ENCODE data around the gene EGR1.
"Not testable (repeated sequence)": the region's sequence is repeated elsewhere in the genome, so short reads cannot be mapped to it uniquely, and the experiment has no call there.

EGR1 gene

GRCh38 chr5:138506370-138507306 is 41.4 kb downstream of the EGR1 start:
- no peak for DNase-seq (ENCODE audit: low read depth in 1 of 2, low spot score in 1 of 2)

DNA sequence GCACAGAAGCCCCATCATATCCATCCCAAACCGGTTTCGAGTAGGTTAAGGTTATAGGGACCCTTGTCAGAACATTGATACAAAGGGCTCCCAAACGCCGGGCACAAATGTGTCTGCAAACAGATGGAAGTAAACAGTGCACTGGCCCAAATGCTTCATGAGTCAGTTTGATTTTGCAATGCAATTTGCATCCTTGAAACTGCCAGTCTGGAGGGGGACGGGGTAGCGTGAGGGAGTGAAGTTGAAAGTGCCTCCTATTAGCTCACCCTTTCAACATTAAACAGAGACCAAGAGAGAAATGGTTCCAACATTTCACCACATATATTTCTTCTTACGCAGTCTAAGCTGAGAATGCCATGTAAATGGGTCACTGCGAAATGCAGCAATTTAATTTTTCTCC is 42.2 kb downstream of the EGR1 start:
- not testable (repeated sequence) for DNase-seq (ENCODE audit: low read depth in 1 of 2, low spot score in 1 of 2)

GRCh38 chr5:138508958-138509357 is 43.7 kb downstream of the EGR1 start:
- no peak for DNase-seq (ENCODE audit: low read depth in 1 of 2, low spot score in 1 of 2)

- DNase-seq (ENCODE audit: low read depth in 1 of 2, low spot score in 1 of 2), result no peak
Observed at GRCh38 chr5:138514021-138514420, 48.7 kb downstream of the EGR1 start.

- DNase-seq (ENCODE audit: low read depth in 1 of 2, low spot score in 1 of 2), result no peak
Observed at GRCh38 chr5:138515556-138516245, 50.4 kb downstream of the EGR1 start.

DNA sequence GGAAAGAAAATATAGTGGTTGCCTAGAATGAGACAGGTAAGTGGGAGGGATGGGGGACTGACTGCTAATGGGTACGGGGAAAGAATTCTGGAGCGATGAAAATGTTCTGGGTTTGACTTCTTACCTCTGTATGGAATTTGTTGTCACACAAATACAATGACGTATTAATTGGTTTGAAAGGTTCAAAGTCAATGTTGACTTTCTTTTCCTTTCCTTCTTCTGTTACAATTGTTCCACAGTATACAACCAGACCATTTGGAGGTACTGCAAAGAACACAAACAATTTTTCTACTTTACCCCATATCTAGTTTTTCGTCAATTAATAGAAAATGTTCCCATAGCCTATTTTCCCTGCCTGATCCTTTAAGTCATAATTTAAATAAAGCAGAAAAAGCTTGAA is 52.2 kb downstream of the EGR1 start:
- DNase-seq (ENCODE audit: low read depth in 1 of 2, low spot score in 1 of 2), result no peak
